Heart left ventricle (tissue), 16 donors: ENCODE data around the gene NTM. TPM values are rescaled to one million over a fixed set of nuclear protein-coding genes. Genes with fewer than 3 reads are reported as not detected.

Source experiments
- ATAC-seq, 4 donors: fragments of 200-7000 bp; cut with Tn5 transposase; one replicate each; pipeline ENCODE4 v1.9.1; 2020 to 2022; ENCODE audit warnings: moderate library complexity in 4 of 4, mild to moderate bottlenecking in 3 of 4, moderate number of reproducible peaks in 1 of 4
- DNase-seq, 5 donors: peaks; one replicate each; pipeline ENCODE4 v3.0.0-alpha.2; 2020
- H3K27ac ChIP-seq, 12 donors: fragments of 200-600 bp; sonication (generic) in 4 of 12; one replicate each; pipeline versions ENCODE4 v1.5.0 to v1.8.0; 2016 to 2022; ENCODE audit warnings: mild to moderate bottlenecking in 2 of 12
- H3K27me3 ChIP-seq, 9 donors: fragments of 200-600 bp; sonication (generic) in 2 of 9; one replicate each; pipeline versions ENCODE4 v1.5.1 to v1.8.0; 2016 to 2022; ENCODE audit warnings: mild to moderate bottlenecking in 3 of 9
- H3K36me3 ChIP-seq, 9 donors: fragments of 200-600 bp; sonication (generic) in 2 of 9; one replicate each; pipeline versions ENCODE4 v1.5.0 to v1.8.0; 2018 to 2022; ENCODE audit warnings: mild to moderate bottlenecking in 2 of 9
- H3K4me1 ChIP-seq, 12 donors: fragments of 200-600 bp; sonication (generic) in 4 of 12; one replicate each; pipeline versions ENCODE4 v1.5.0 to v1.8.0; 2016 to 2022; ENCODE audit warnings: mild to moderate bottlenecking in 3 of 12
- H3K4me3 ChIP-seq, 12 donors: fragments of 200-600 bp; sonication (generic) in 4 of 12; one replicate each; pipeline versions ENCODE4 v1.5.0 to v1.8.0; 2017 to 2022; ENCODE audit warnings: mild to moderate bottlenecking in 9 of 12, moderate library complexity in 4 of 12
- H3K9me3 ChIP-seq, 12 donors: fragments of 200-600 bp; sonication (generic) in 4 of 12; one replicate each; pipeline versions ENCODE4 v1.5.0 to v1.8.0; 2016 to 2022; ENCODE audit warnings: mild to moderate bottlenecking in 1 of 12
- POLR2A ChIP-seq, 2 donors: fragments of 450-650 bp; IDR thresholded peaks; one replicate each; pipeline ENCODE4 v1.6.1; 2017; ENCODE audit warnings: antibody characterized with exemption in 2 of 2, mild to moderate bottlenecking in 2 of 2, moderate library complexity in 2 of 2
- WGBS, 4 donors: extraction: QIAGEN DNeasy Blood & Tissue Kit in 2 of 4; methylation state at CpG; one replicate each; pipeline versions ENCODE4 v1.1.5 to v1.1.7; 2013 to 2018; 5-methylcytosine and 5-hydroxymethylcytosine counted together
- intact Hi-C, 10 donors: fragments of 100-400 bp; cut with DNase I; formaldehyde crosslinking; loops; one replicate each; pipeline versions ENCODE4 v1.11.1 to v1.14.2; 2022
- polyA plus RNA-seq, 2 donors: library from polyadenylated mRNA; stranded (reverse); fragments of 200-250 nt; gene quantifications; one replicate each; pipeline ENCODE4 v1.2.3, GENCODE V29; 2013
- total RNA-seq, 9 donors: library from RNA; depleted of rRNA in 2 of 9; stranded (reverse); fragments of >200 nt in 2 of 9; fragmentation: NEBNext Ultra II Directional in 3 of 9; extraction: Animal tissue kit (Norgen Biotek cat#: 25700) in 3 of 9; gene quantifications; one replicate each; pipeline versions ENCODE4 v1.1.0 to v1.2.4, GENCODE V29; 2016 to 2023
- TF ChIP-seq, protein P1 (sequence below), 12 donors: fragments of 200-600 bp; sonication (generic) in 4 of 12; IDR thresholded peaks; one replicate each; pipeline versions ENCODE4 v1.5.0 to v1.8.0; 2018 to 2022; ENCODE audit warnings: antibody characterized with exemption in 12 of 12, mild to moderate bottlenecking in 5 of 12
- donor health status: ischemic (EF 13 %, LVEDD 7.1; RV severe dilation, severe dysfunction).
- donor health status: healthy with polysubstance abuse.
- donor health status: DM: no; HTN: yes; CAD: no.
- donor health status: DM: no; HTN: no; CAD: no.
- donor health status: ischemic (EF 25% LVEDD 6.9; RV normal size, moderate dysfunction).
- donor health status: ischemic (EF 25% LVEDD 5.7; RV mildly dilated, moderate dysfunction).
- donor health status: healthy.
- donor health status: DM: yes; HTN: yes; CAD: no.
- donor health status: ischemic (EF 35%, LVEDD 5.7; RV mildly dilated, moderate dysfunction).
- donor health status: nonischemic (EF 11% LVEDD 7.7; RV severe dilation, severe dysfunction).
- donor health status: DM: yes; HTN: yes; CAD: no.
- donor health status: PGD.
- donor health status: ischemic (EF 29% LVEDD 5.4; RV normal size, mild dysfunction).
- donor health status: nonischemic (EF 23%, LVEDD 6.1; RV moderate dilation, normal function).

Gene NTM
- total and polyA plus RNA-seq, 11 donors: 0.40 to 7.7 (median 1.5) TPM

DNA sequence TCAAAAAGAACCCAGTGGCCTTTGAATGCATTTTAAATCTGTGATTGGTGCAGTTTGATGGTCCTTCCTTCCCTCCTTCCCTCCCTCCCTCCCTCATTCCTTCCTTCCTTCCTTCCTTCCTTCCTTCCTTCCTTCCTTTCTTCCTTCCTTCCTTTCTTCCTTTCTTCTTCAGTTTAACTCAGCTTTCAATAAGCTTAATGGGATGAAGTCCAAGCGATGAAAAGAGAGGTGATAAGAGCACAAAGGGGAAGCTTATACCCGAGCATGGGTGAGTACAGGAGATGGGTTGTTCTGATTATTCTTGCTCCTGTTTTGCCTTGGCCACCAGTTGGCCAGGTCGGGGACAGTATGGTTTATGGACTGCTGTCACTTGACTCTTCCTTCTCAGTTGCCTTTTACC is 605.6 kb downstream of the NTM start:
- Histone ChIP-seq H3K4me3 (no peak overlapping the region), H3K9me3 (no peaks in the 10 kb centered on the region), H3K27me3 (peaks cover 0 to 8% (median 0%) of the 10 kb centered on the region in 9 donors), H3K27ac (no peak overlapping the region), H3K4me1 (no peaks in the 10 kb centered on the region), H3K36me3 (no peaks in the 10 kb centered on the region)
- intact Hi-C loops: no loop called here
- ATAC-seq (no peak), DNase-seq (no peak)
- 55 to 61% (median 60%) methylated on average over 3 of the region's 3 CpGs for WGBS, 4 donors
- TF ChIP-seq POLR2A (IDR thresholded peaks at IDR 0.05): no peak
- TF ChIP-seq, protein P1, sequence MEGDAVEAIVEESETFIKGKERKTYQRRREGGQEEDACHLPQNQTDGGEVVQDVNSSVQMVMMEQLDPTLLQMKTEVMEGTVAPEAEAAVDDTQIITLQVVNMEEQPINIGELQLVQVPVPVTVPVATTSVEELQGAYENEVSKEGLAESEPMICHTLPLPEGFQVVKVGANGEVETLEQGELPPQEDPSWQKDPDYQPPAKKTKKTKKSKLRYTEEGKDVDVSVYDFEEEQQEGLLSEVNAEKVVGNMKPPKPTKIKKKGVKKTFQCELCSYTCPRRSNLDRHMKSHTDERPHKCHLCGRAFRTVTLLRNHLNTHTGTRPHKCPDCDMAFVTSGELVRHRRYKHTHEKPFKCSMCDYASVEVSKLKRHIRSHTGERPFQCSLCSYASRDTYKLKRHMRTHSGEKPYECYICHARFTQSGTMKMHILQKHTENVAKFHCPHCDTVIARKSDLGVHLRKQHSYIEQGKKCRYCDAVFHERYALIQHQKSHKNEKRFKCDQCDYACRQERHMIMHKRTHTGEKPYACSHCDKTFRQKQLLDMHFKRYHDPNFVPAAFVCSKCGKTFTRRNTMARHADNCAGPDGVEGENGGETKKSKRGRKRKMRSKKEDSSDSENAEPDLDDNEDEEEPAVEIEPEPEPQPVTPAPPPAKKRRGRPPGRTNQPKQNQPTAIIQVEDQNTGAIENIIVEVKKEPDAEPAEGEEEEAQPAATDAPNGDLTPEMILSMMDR (IDR thresholded peaks at IDR 0.05): no peak

DNA sequence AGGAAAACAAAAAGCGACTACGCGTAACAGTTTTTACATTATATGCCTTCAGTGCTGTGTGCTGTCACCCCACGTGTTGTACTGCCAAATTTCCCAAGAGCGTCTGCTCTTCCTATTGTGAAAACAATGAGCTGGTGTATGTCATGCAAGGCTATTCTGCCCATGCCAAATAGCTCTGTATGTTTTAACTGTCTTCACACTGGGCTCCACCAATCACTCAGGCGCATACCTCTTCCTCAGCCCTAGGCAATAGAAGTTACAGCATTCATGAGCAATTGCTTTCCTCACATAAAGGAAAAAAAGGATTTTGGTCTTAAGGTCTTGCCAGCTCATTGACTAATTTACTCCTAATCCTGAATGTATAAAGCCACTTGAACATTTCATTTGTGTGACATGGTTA is 606.8 kb downstream of the NTM start:
- Histone ChIP-seq H3K27me3 (peaks cover 0 to 8% (median 0%) of the 10 kb centered on the region in 9 donors), H3K36me3 (no peaks in the 10 kb centered on the region), H3K4me1 (no peaks in the 10 kb centered on the region), H3K27ac (no peak overlapping the region), H3K4me3 (no peak overlapping the region), H3K9me3 (no peaks in the 10 kb centered on the region)
- no peak for TF ChIP-seq POLR2A (IDR thresholded peaks at IDR 0.05)
- TF ChIP-seq, protein P1 (IDR thresholded peaks at IDR 0.05): no peak
- intact Hi-C loops: no loop called here
- DNase-seq (no peak), ATAC-seq (no peak)
- WGBS, 4 donors: 80 to 85% (median 81%) methylated on average over 6 of the region's 6 CpGs

DNA sequence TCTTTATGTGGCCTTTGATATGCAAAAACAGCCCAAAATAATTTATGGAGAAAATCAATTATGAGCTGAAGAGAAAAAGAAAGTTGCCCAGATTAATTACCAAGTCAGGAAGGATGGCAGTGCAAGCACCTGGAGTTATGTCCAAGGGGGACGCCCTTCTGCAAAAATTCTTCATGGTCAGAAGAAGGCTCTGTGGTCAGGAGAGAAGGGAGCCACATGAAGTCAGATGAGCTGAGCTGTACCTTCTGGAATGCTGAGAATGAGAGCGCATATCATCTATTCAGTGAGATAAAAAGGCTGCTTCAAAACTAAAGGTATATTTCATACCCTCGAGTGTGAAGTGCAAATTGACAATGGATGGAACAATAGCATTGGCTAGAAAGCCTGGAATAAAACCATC is 607.4 kb downstream of the NTM start:
- Histone ChIP-seq H3K9me3 (no peaks in the 10 kb centered on the region), H3K27ac (no peak overlapping the region), H3K4me3 (no peak overlapping the region), H3K36me3 (no peaks in the 10 kb centered on the region), H3K4me1 (no peaks in the 10 kb centered on the region), H3K27me3 (peaks cover 0 to 8% (median 0%) of the 10 kb centered on the region in 9 donors)
- DNase-seq: no peak
- TF ChIP-seq POLR2A (IDR thresholded peaks at IDR 0.05): no peak
- TF ChIP-seq, protein P1 (IDR thresholded peaks at IDR 0.05): no peak
- 64 to 76% (median 67%) methylated on average over 3 of the region's 3 CpGs for WGBS, 4 donors
- no peak for ATAC-seq
- intact Hi-C loops: no loop called here

DNA sequence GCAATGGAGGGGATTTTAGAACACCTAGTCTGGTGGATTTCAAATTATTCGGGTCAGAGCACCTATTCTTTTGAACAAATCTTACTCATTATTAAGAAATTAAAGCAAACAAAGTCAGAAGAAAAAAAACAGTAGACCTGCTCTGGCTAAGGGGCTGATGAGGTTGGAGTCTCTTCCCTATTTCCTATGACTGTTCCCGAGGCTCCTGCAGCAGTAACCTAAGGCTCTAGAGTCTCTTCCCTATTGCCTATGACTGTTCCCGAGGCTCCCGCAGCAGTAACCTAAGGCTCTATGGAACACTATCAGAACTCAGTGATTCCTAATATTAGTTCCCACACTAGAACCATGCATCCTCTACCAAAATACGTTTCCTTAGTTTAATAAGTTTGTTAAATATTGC is 607.9 kb downstream of the NTM start:
- DNase-seq (no peak), ATAC-seq (no peak)
- Histone ChIP-seq H3K27me3 (peaks cover 0 to 8% (median 0%) of the 10 kb centered on the region in 9 donors), H3K4me3 (no peak overlapping the region), H3K27ac (no peak overlapping the region), H3K4me1 (no peaks in the 10 kb centered on the region), H3K9me3 (peaks cover 0 to 4% (median 0%) of the 10 kb centered on the region in 12 donors), H3K36me3 (no peaks in the 10 kb centered on the region)
- TF ChIP-seq, protein P1 (IDR thresholded peaks at IDR 0.05): no peak
- no peak for TF ChIP-seq POLR2A (IDR thresholded peaks at IDR 0.05)
- 66 to 71% (median 69%) methylated on average over 5 of the region's 5 CpGs for WGBS, 4 donors
- intact Hi-C loops: no loop called here
